Upper lobe of left lung (tissue), 6 donors: Measurements from ENCODE around the gene SNED1. TPM values are rescaled to one million over a fixed set of nuclear protein-coding genes. Genes with fewer than 3 reads are reported as not detected.

ENCODE experiments used
- ATAC-seq, 2 donors: fragments of 200-7000 bp; cut with Tn5 transposase; one replicate each; pipeline ENCODE4 v1.9.1; 2022; ENCODE audit warnings: mild to moderate bottlenecking in 2 of 2, moderate library complexity in 2 of 2; ENCODE audit not compliant: low FRiP score in 2 of 2
- DNase-seq, 2 donors: peaks; one replicate each; pipeline ENCODE4 v3.0.0-alpha.2; 2019 to 2020
- H3K27ac ChIP-seq, 4 donors: fragments of 200-600 bp; sonication (generic); one replicate each; pipeline ENCODE4 v1.5.1; 2016 to 2019
- H3K27me3 ChIP-seq, 4 donors: fragments of 200-600 bp; sonication (generic); one replicate each; pipeline ENCODE4 v1.5.1; 2017 to 2019
- H3K36me3 ChIP-seq, 4 donors: fragments of 200-600 bp; sonication (generic); one replicate each; pipeline ENCODE4 v1.5.1; 2016 to 2019
- H3K4me1 ChIP-seq, 4 donors: fragments of 200-600 bp; sonication (generic); one replicate each; pipeline ENCODE4 v1.5.1; 2018 to 2019
- H3K4me3 ChIP-seq, 4 donors: fragments of 200-600 bp; sonication (generic); one replicate each; pipeline ENCODE4 v1.5.1; 2017 to 2019; ENCODE audit warnings: mild to moderate bottlenecking in 2 of 4, moderate library complexity in 1 of 4
- H3K9me3 ChIP-seq, 4 donors: fragments of 200-600 bp; sonication (generic); one replicate each; pipeline ENCODE4 v1.5.1; 2018 to 2019
- EP300 ChIP-seq, 4 donors: sonication (generic); formaldehyde crosslinking; IDR thresholded peaks; one replicate each; pipeline ENCODE4 v1.5.1; 2017; ENCODE audit warnings: antibody characterized with exemption in 4 of 4, control low read depth in 2 of 4
- POLR2A ChIP-seq, 4 donors: fragments of 450-650 bp; IDR thresholded peaks; one replicate each; pipeline ENCODE4 v1.5.1; 2016 to 2017; ENCODE audit warnings: antibody characterized with exemption in 4 of 4, mild to moderate bottlenecking in 2 of 4
- POLR2AphosphoS5 ChIP-seq, 2 donors: sonication (generic); formaldehyde crosslinking; IDR thresholded peaks; one replicate each; pipeline ENCODE4 v1.5.1; 2017; ENCODE audit warnings: antibody characterized with exemption in 2 of 2
- WGBS, 2 donors: methylation state at CpG; one replicate each; pipeline ENCODE4 v1.1.5; 2017 to 2018; 5-methylcytosine and 5-hydroxymethylcytosine counted together
- total RNA-seq, 6 donors: library from RNA; depleted of rRNA in 4 of 6; stranded (reverse); fragments of >200 nt in 4 of 6; gene quantifications; one replicate each; pipeline versions ENCODE4 v1.1.0 to v1.2.1, GENCODE V29; 2016 to 2021
- TF ChIP-seq, protein P1 (sequence below), 6 experiments: fragments of 450-650 bp in 4 of 6; fragments of 200-600 bp in 2 of 6; sonication (generic) in 2 of 6; IDR thresholded peaks; one replicate each; pipeline ENCODE4 v1.5.1; 2016 to 2019; ENCODE audit warnings: antibody characterized with exemption in 6 of 6
- donor health status: DM: no; HTN: no; CAD: no; lungs with moderate emphysema.
- donor health status: DM: no; HTN: yes; CAD: no; lungs with severe emphysema.

SNED1 gene
- total RNA-seq, 6 donors from 2014 or later = 26.0 to 189 (median 38.9) TPM

- Histone ChIP-seq H3K27ac (peak overlapping the region in 1 of 4 donors; percentile 76), H3K27me3 (no peaks in the 10 kb centered on the region), H3K4me1 (peaks cover 20 to 26% (median 23%) of the 10 kb centered on the region in 4 donors), H3K36me3 (peaks cover 0 to 4% (median 0%) of the 10 kb centered on the region in 4 donors), H3K9me3 (peaks cover 4 to 23% (median 8%) of the 10 kb centered on the region in 4 donors), H3K4me3 (no peak overlapping the region)
- ATAC-seq (no peak), DNase-seq (peak in 1 of 2 donors; percentile 68)
- TF ChIP-seq POLR2A (IDR thresholded peaks at IDR 0.05) (no peak), EP300 (IDR thresholded peaks at IDR 0.05) (no peak), POLR2AphosphoS5 (IDR thresholded peaks at IDR 0.05) (no peak)
- TF ChIP-seq, protein P1, sequence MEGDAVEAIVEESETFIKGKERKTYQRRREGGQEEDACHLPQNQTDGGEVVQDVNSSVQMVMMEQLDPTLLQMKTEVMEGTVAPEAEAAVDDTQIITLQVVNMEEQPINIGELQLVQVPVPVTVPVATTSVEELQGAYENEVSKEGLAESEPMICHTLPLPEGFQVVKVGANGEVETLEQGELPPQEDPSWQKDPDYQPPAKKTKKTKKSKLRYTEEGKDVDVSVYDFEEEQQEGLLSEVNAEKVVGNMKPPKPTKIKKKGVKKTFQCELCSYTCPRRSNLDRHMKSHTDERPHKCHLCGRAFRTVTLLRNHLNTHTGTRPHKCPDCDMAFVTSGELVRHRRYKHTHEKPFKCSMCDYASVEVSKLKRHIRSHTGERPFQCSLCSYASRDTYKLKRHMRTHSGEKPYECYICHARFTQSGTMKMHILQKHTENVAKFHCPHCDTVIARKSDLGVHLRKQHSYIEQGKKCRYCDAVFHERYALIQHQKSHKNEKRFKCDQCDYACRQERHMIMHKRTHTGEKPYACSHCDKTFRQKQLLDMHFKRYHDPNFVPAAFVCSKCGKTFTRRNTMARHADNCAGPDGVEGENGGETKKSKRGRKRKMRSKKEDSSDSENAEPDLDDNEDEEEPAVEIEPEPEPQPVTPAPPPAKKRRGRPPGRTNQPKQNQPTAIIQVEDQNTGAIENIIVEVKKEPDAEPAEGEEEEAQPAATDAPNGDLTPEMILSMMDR (IDR thresholded peaks at IDR 0.05) = no peak
- WGBS, 2 donors = 84 to 88% methylated on average over 8 to 20 of the region's 20 CpGs
Measured at GRCh38 chr2:241007880-241008710, 9.7 kb downstream of the SNED1 start.

DNA sequence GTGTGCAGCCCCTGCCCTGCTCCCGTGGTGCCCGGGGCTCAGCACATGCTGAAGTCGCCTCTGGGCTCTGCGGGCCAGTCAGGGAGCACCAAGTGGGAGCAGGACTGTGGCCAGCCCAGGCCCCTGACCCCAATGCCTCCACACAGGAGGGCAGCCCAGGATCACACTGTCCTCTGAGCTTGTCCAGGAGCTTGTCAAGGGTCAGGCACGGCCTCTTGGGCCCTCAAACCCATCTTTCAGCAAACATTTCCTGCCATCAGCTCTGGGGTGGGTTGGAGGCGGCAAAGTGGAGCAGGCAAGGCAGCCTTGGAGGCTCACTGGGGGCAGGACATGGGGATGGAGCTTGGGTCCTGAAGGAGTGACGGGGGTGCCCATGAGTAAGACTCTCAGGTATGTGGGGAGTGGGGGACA, 10.3 kb downstream of the SNED1 start:
- Histone ChIP-seq H3K9me3 (peaks cover 4 to 18% (median 5%) of the 10 kb centered on the region in 4 donors), H3K27me3 (no peaks in the 10 kb centered on the region), H3K36me3 (no peaks in the 10 kb centered on the region), H3K4me3 (no peak overlapping the region), H3K27ac (peak overlapping the region in 3 of 4 donors; percentile 76 to 85 (median 84)), H3K4me1 (peaks cover 20 to 26% (median 23%) of the 10 kb centered on the region in 4 donors)
- WGBS, 2 donors = 95 to 96% methylated on average over 2 to 6 of the region's 7 CpGs
- DNase-seq = peak in 1 of 2 donors; percentile 68
- peak in 1 of 2 donors; percentile 8 for ATAC-seq
- TF ChIP-seq, protein P1 (IDR thresholded peaks at IDR 0.05) = no peak
- TF ChIP-seq EP300 (IDR thresholded peaks at IDR 0.05) (no peak), POLR2AphosphoS5 (IDR thresholded peaks at IDR 0.05) (no peak), POLR2A (IDR thresholded peaks at IDR 0.05) (no peak)

DNA sequence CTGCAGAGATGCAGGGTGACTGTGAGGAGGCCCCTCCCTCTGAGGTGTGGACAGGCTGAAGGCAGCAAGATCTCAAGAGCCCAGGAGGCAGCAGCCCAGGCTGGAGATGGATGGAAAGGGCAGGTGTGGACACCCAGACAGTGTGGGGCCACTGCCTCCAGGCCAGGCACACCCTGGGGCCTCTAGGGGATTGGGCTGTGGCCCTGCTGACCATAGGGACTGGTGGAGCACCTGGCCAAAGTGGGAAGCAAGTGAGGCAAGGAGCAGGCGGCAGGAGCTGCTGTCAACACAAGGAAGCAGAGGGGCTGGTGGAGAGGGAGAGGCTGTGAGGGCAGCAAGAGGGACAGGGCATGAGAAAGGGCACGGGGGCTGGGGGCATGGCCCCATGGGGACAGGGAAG, 10.8 kb downstream of the SNED1 start:
- H3K9me3 ChIP-seq = peaks cover 0 to 13% (median under 1%) of the 10 kb centered on the region in 4 donors
- TF ChIP-seq POLR2AphosphoS5 (IDR thresholded peaks at IDR 0.05) (no peak), POLR2A (IDR thresholded peaks at IDR 0.05) (no peak), EP300 (IDR thresholded peaks at IDR 0.05) (no peak)
- TF ChIP-seq, protein P1 (IDR thresholded peaks at IDR 0.05) = no peak
- H3K27me3 ChIP-seq = no peaks in the 10 kb centered on the region
- WGBS, 2 donors = 53 to 88% methylated on average over 2 of the region's 2 CpGs
- no peak for ATAC-seq
- peak overlapping the region; percentile 69 to 85 (median 80) for H3K27ac ChIP-seq
- H3K36me3 ChIP-seq = no peaks in the 10 kb centered on the region
- peak; percentile 17 to 42 for DNase-seq
- H3K4me3 ChIP-seq = peak overlapping the region in 1 of 4 donors; percentile 44
- peaks cover 20 to 26% (median 23%) of the 10 kb centered on the region in 4 donors for H3K4me1 ChIP-seq

GRCh38 chr2:241009601-241010530, 11.4 kb downstream of the SNED1 start:
- 3 to 8% methylated on average over 11 to 28 of the region's 28 CpGs for WGBS, 2 donors
- Histone ChIP-seq H3K4me3 (peak overlapping the region; percentile 6 to 44 (median 30)), H3K27ac (peak overlapping the region; percentile 69 to 85 (median 80)), H3K9me3 (peaks cover 0 to 8% (median 0%) of the 10 kb centered on the region in 4 donors), H3K4me1 (peaks cover 20 to 26% (median 23%) of the 10 kb centered on the region in 4 donors), H3K36me3 (no peaks in the 10 kb centered on the region), H3K27me3 (no peaks in the 10 kb centered on the region)
- ATAC-seq = peak; percentile 62 to 76
- TF ChIP-seq, protein P1 (IDR thresholded peaks at IDR 0.05) = peak in 3 of 6 experiments; percentile 12 to 44 (median 43)
- peak in 1 of 2 donors; percentile 14 for TF ChIP-seq POLR2AphosphoS5 (IDR thresholded peaks at IDR 0.05)
- TF ChIP-seq EP300 (IDR thresholded peaks at IDR 0.05) = no peak
- TF ChIP-seq POLR2A (IDR thresholded peaks at IDR 0.05) = no peak
- DNase-seq = peak; percentile 73 to 90
